K562 (cell line): ENCODE results near the gene BCAR3. TPM values are rescaled to one million over a fixed set of nuclear protein-coding genes. Genes with fewer than 3 reads are reported as not detected.

Experiments used
- ATAC-seq: fragments of 200-7000 bp; cut with Tn5 transposase; 3 replicates; pipeline ENCODE4 v1.9.1; 2020; ENCODE audit warnings: moderate library complexity
- BruUV-seq: library from RNA; stranded (reverse); fragments of 400-500 nt; replicated peaks from 2 replicates; lab custom pipeline; 2021; lab: Mats Ljungman, UMichigan
- CTCF ChIA-PET: fragments of 300-600 bp; formaldehyde crosslinking; extraction: SDS; loops from one replicate; lab custom pipeline; 2021; ENCODE audit warnings: low intra/inter-chr PET ratio; lab: Yijun Ruan, JAX
- POLR2A ChIA-PET: fragments of 300-600, 350-650 bp; sonication (Branson Sonifier 250); formaldehyde crosslinking; extraction: SDS; loops from one replicate; lab custom pipeline; 2021; ENCODE audit warnings: antibody characterized with exemption, inconsistent platforms; lab: Yijun Ruan, JAX
- DNase-seq, 4 experiments: peaks; one replicate each; pipeline versions ENCODE4 v3.0.0 to v3.0.0-alpha.2; 2011 to 2018; ENCODE audit warnings: low spot score in 3 of 4, mixed read lengths in 3 of 4; ENCODE audit errors: extremely low read depth in 1 of 4
- FAIRE-seq: peaks from 2 replicates; lab custom pipeline; 2011; peaks lifted over from hg19 to GRCh38; lab: Jason Lieb, UNC
- H2AFZ ChIP-seq: 2 replicates; pipeline ENCODE4 v1.6.0; 2011; ENCODE audit warnings: low read depth, low read length, control low read depth, inconsistent platforms
- H3K27ac ChIP-seq: fragments of 200-600 bp; 3 replicates; pipeline ENCODE4 v1.8.0; 2011; ENCODE audit warnings: low read depth, mild to moderate bottlenecking, control low read depth, inconsistent platforms, low read length, moderate library complexity, mixed read lengths; ENCODE audit errors: extremely low read depth
- H3K27me3 ChIP-seq, 2 experiments: fragments of 300-600 bp in 1 of 2; 2 replicates in 1 of 2; 3 replicates in 1 of 2; pipeline versions ENCODE4 v1.6.0 to v1.8.0; 2011; ENCODE audit warnings: inconsistent platforms in 2 of 2, low read length in 2 of 2, mild to moderate bottlenecking in 1 of 2, mixed read lengths in 1 of 2, moderate library complexity in 1 of 2; ENCODE audit not compliant: control insufficient read depth in 2 of 2, insufficient read depth in 2 of 2
- H3K36me3 ChIP-seq: fragments of 300-600 bp; 3 replicates; pipeline ENCODE4 v1.8.0; 2011; ENCODE audit warnings: mild to moderate bottlenecking, low read length, inconsistent platforms; ENCODE audit not compliant: control insufficient read depth, insufficient read depth
- H3K4me1 ChIP-seq, 2 experiments: fragments of 200-600 bp in 1 of 2; replicated peaks in 1 of 2; 2 replicates in 1 of 2; 3 replicates in 1 of 2; pipeline versions ENCODE4 v1.5.1 to v1.8.0; 2011; ENCODE audit warnings: inconsistent platforms in 2 of 2, low read length in 2 of 2, mild to moderate bottlenecking in 1 of 2, mixed read lengths in 1 of 2, moderate library complexity in 1 of 2; ENCODE audit not compliant: control insufficient read depth in 2 of 2, insufficient read depth in 2 of 2
- H3K4me2 ChIP-seq: 2 replicates; pipeline ENCODE4 v1.6.1; 2011; ENCODE audit warnings: low read length, control low read depth, inconsistent platforms, mixed read lengths; ENCODE audit not compliant: insufficient read depth
- H3K4me3 ChIP-seq: fragments of 200-600 bp; sonication (generic), shearing (Covaris generic); 2 replicates; pipeline ENCODE4 v1.5.1; 2016; ENCODE audit warnings: control low read depth, inconsistent platforms
- H3K79me2 ChIP-seq: fragments of 200-600 bp; 3 replicates; pipeline ENCODE4 v1.8.0; 2011; ENCODE audit warnings: low read length, inconsistent platforms; ENCODE audit not compliant: control insufficient read depth, insufficient read depth
- H3K9ac ChIP-seq, 2 experiments: 2 replicates each; pipeline versions ENCODE4 v1.6.0 to v1.6.1; 2011; ENCODE audit warnings: low read depth in 2 of 2, low read length in 2 of 2, control low read depth in 1 of 2, inconsistent platforms in 1 of 2, mild to moderate bottlenecking in 1 of 2, mixed read lengths in 1 of 2; ENCODE audit not compliant: insufficient read depth in 1 of 2
- H3K9me1 ChIP-seq: one replicate; pipeline ENCODE4 v1.6.0; 2011; ENCODE audit warnings: inconsistent platforms, mild to moderate bottlenecking, low read length, moderate library complexity; ENCODE audit not compliant: control insufficient read depth, insufficient read depth
- H3K9me3 ChIP-seq: replicated peaks from 2 replicates; pipeline ENCODE4 v1.5.1; 2011; ENCODE audit warnings: low read depth, low read length, inconsistent platforms; ENCODE audit not compliant: control insufficient read depth, insufficient read depth
- H4K20me1 ChIP-seq: replicated peaks from 2 replicates; pipeline ENCODE4 v1.6.1; 2011; ENCODE audit warnings: low read length, inconsistent platforms, mixed read lengths; ENCODE audit not compliant: control insufficient read depth, insufficient read depth
- CSDE1 ChIP-seq, 2 experiments: fragments of 450-650 bp; IDR thresholded peaks; 2 replicates each; pipeline ENCODE4 v1.6.1; 2016; ENCODE audit warnings: mild to moderate bottlenecking in 1 of 2
- FOXP1 ChIP-seq: sonication (generic); formaldehyde crosslinking; IDR thresholded peaks from 2 replicates; pipeline ENCODE4 v1.8.0; 2022; ENCODE audit warnings: mild to moderate bottlenecking, missing genetic modification reagents
- HMGN3 ChIP-seq: IDR thresholded peaks from 2 replicates; pipeline ENCODE4 v1.6.1; 2011; ENCODE audit warnings: borderline replicate concordance, low read depth, mild to moderate bottlenecking, mixed read lengths, low read length; ENCODE audit not compliant: insufficient read length; ENCODE audit errors: extremely low read depth
- KAT8 ChIP-seq: fragments of 450-650 bp; IDR thresholded peaks from 2 replicates; pipeline ENCODE4 v1.6.1; 2016; ENCODE audit warnings: low read depth, mild to moderate bottlenecking
- LARP7 ChIP-seq: fragments of 450-650 bp; IDR thresholded peaks from 2 replicates; pipeline ENCODE4 v1.6.1; 2016
- RBBP5 ChIP-seq: fragments of 200-600 bp; sonication (generic); IDR thresholded peaks from 2 replicates; pipeline ENCODE4 v1.6.1; 2012; ENCODE audit warnings: borderline replicate concordance, mild to moderate bottlenecking, low read length, control low read depth, inconsistent platforms; ENCODE audit not compliant: insufficient read depth, poor library complexity, severe bottlenecking
- RNF219 ChIP-seq: fragments of 250-450 bp; sonication (Bioruptor Pico); IDR thresholded peaks from 2 replicates; pipeline ENCODE4 v1.5.0; 2022; ENCODE audit warnings: mild to moderate bottlenecking
- SAFB2 ChIP-seq: fragments of 200-400 bp; formaldehyde crosslinking; IDR thresholded peaks from 2 replicates; pipeline ENCODE4 v1.6.1; 2018; ENCODE audit warnings: borderline replicate concordance, low read length, low read depth, moderate library complexity; ENCODE audit not compliant: severe bottlenecking
- SREBF1 ChIP-seq: fragments of 150-350 bp; IDR thresholded peaks from 2 replicates; pipeline ENCODE4 v1.6.1; 2014; ENCODE audit warnings: antibody characterized with exemption, low read depth, low read length, borderline replicate concordance
- TBL1XR1 ChIP-seq, 2 experiments: IDR thresholded peaks; 2 replicates each; pipeline ENCODE4 v1.6.1; 2012; ENCODE audit warnings: improper control_type of control experiment in 2 of 2, low read length in 2 of 2, mild to moderate bottlenecking in 1 of 2
- WGBS: fragments of 100-300 bp; shearing (Covaris generic); methylation state at CpG from one replicate; pipeline ENCODE4 v1.1.6; 2016; ENCODE audit warnings: low coverage, mixed read lengths; ENCODE audit not compliant: insufficient coverage; ENCODE audit errors: missing lambda C conversion rate; 5-methylcytosine and 5-hydroxymethylcytosine counted together
- in situ Hi-C: fragments of 300-500 bp; cut with MboI; formaldehyde crosslinking; loops from 4 replicates; pipeline ENCODE4 v1.15.0; 2018; ENCODE audit warnings: inconsistent platforms, mixed read lengths
- intact Hi-C: fragments of 100-400 bp; cut with micrococcal nuclease; formaldehyde crosslinking; loops from 2 replicates; pipeline ENCODE4 v1.14.2; 2022
- polyA plus RNA-seq, 8 experiments: library from polyadenylated mRNA; depleted of rRNA in 4 of 8; stranded (reverse) in 5 of 8; unstranded in 3 of 8; fragments of >200 nt; fragmentation: Nextera tagmentation in 2 of 8; fragmentation: Illumina TruSeq in 1 of 8; extraction: Ambion mirVana in 2 of 8; extraction: Trizol in 1 of 8; gene quantifications; 2 replicates each; pipeline versions ENCODE4 v1.2.1 to v1.2.3, GENCODE V29; 2011 to 2014; ENCODE audit warnings: inconsistent platforms in 1 of 8, missing spikeins in 1 of 8
- total RNA-seq, 7 experiments: library from RNA; depleted of rRNA in 6 of 7; stranded (reverse); fragments of >200 nt in 6 of 7; fragmentation: Illumina TruSeq in 2 of 7; extraction: Trizol in 2 of 7; gene quantifications; 2 replicates each; pipeline versions ENCODE4 v1.2.1 to v1.2.3, GENCODE V29; 2011 to 2021; ENCODE audit warnings: low replicate concordance in 1 of 7

The BCAR3 gene
- total and polyA plus RNA-seq, 9 of the 15 experiments (the other 6 are each of a cell fraction or from before 2014, with no cell fraction given): 1.8 to 6.3 (median 3.8) TPM

- in situ Hi-C loops: no loop called here
- TF ChIP-seq LARP7: no peak
- TF ChIP-seq SAFB2: no peak
- no peak for TF ChIP-seq CSDE1 (IDR thresholded peaks at IDR 0.05)
- TF ChIP-seq TBL1XR1 (IDR thresholded peaks at IDR 0.05; ENCODE audit: low read length in 2 of 2): no peak
- TF ChIP-seq SREBF1: no peak
- no peak for TF ChIP-seq RBBP5
- TF ChIP-seq KAT8: no peak
- TF ChIP-seq RNF219: no peak
- TF ChIP-seq FOXP1: no peak
- no peak for TF ChIP-seq HMGN3
- TF ChIP-seq, all 486 proteins: peak for 0
- Histone ChIP-seq H3K4me2 (no peak overlapping the region), H3K36me3 (peaks cover 5% of the 10 kb centered on the region; the same call in 1 of the 3 replicates), H3K4me3 (no peak overlapping the region), H3K27ac (no peak overlapping the region), H2AFZ (no peak overlapping the region), H3K4me1 (no peaks in the 10 kb centered on the region), H3K9me1 (no peaks in the 10 kb centered on the region), H3K79me2 (no peaks in the 10 kb centered on the region), H3K9ac (no peak overlapping the region), H3K27me3 (no peaks in the 10 kb centered on the region), H3K9me3 (no peaks in the 10 kb centered on the region), H4K20me1 (no peaks in the 10 kb centered on the region)
- BruUV-seq: no TSS peak
- CTCF ChIA-PET: no interaction called here
- intact Hi-C loops: no loop called here
- POLR2A ChIA-PET: interaction anchor here (1.2 to 2.1 kb wide), 3 partner anchors 9 to 176 kb away, joined by 3 to 12 read pairs (median 4); no protein-coding TSS in a partner anchor
- DNase-seq (no peak), ATAC-seq (no peak), FAIRE-seq (no peak)
- WGBS: 63% methylated on average over 3 of the region's 3 CpGs
These were observed 135.3 kb downstream of the BCAR3 start for GRCh38 chr1:93546162-93546863.
